ENCODE measurements around the gene GPRC5C.
"Not testable (repeated sequence)": the region's sequence is repeated elsewhere in the genome, so short reads cannot be mapped to it uniquely, and the experiment has no call there.

GPRC5C gene

GRCh38 chr17:74431568-74432423 is at the start of gene GPRC5C:
Gene GPRC5C, plus strand, starts transcription at chr17:74432088. Its CDS starts 7,689 bp downstream, at chr17:74439777.
- DNase-seq, result no peak

- DNase-seq, result no peak
Observed at GRCh38 chr17:74383141-74383540, 48.7 kb upstream of the GPRC5C start.

- no peak for DNase-seq
Observed at GRCh38 chr17:74385201-74385600, 46.7 kb upstream of the GPRC5C start.

- no peak for DNase-seq
Observed at GRCh38 chr17:74386386-74386785, 45.5 kb upstream of the GPRC5C start.

GRCh38 chr17:74387365-74388218 is 44.3 kb upstream of the GPRC5C start:
- DNase-seq, result no peak

- DNase-seq, result no peak
Observed at GRCh38 chr17:74389084-74389753, 42.7 kb upstream of the GPRC5C start.

- no peak for DNase-seq
Observed at GRCh38 chr17:74389937-74390679, 41.8 kb upstream of the GPRC5C start.

GRCh38 chr17:74390680-74391653 is 40.9 kb upstream of the GPRC5C start:
- DNase-seq, result no peak

- DNase-seq, result no peak
Observed at GRCh38 chr17:74391771-74392170, 40.1 kb upstream of the GPRC5C start.

- DNase-seq, result no peak
Observed at GRCh38 chr17:74392848-74393247, 39.0 kb upstream of the GPRC5C start.

- DNase-seq, result no peak
Observed at GRCh38 chr17:74393346-74393942, 38.4 kb upstream of the GPRC5C start.

- DNase-seq, result no peak
Observed at GRCh38 chr17:74394275-74394950, 37.5 kb upstream of the GPRC5C start.

GRCh38 chr17:74394977-74395376 is 36.9 kb upstream of the GPRC5C start:
- DNase-seq, result no peak

GRCh38 chr17:74396567-74396966 is 35.3 kb upstream of the GPRC5C start:
- no peak for DNase-seq

GRCh38 chr17:74402048-74402447 is 29.8 kb upstream of the GPRC5C start:
- DNase-seq, result no peak

- DNase-seq, result no peak
Observed at GRCh38 chr17:74403512-74404137, 28.3 kb upstream of the GPRC5C start.

GRCh38 chr17:74404218-74404617 is 27.7 kb upstream of the GPRC5C start:
- no peak for DNase-seq

GRCh38 chr17:74404789-74405188 is 27.1 kb upstream of the GPRC5C start:
- no peak for DNase-seq

- DNase-seq, result not testable (repeated sequence)
Observed at GRCh38 chr17:74405311-74405710, 26.6 kb upstream of the GPRC5C start.

GRCh38 chr17:74407384-74407783 is 24.5 kb upstream of the GPRC5C start:
- peak; percentile 14 for DNase-seq
